GM19372 (cell line): ENCODE results near the gene OLR1.
"Not testable (repeated sequence)": the region's sequence is repeated elsewhere in the genome, so short reads cannot be mapped to it uniquely, and the experiment has no call there.

ENCODE experiments used
- ATAC-seq: cut with Tn5 transposase; IDR thresholded peaks from one replicate; pipeline ENCODE4 v1.9.1; 2021; ENCODE audit warnings: mild to moderate bottlenecking, low read depth, moderate library complexity; ENCODE audit not compliant: unreplicated experiment

Gene OLR1

DNA sequence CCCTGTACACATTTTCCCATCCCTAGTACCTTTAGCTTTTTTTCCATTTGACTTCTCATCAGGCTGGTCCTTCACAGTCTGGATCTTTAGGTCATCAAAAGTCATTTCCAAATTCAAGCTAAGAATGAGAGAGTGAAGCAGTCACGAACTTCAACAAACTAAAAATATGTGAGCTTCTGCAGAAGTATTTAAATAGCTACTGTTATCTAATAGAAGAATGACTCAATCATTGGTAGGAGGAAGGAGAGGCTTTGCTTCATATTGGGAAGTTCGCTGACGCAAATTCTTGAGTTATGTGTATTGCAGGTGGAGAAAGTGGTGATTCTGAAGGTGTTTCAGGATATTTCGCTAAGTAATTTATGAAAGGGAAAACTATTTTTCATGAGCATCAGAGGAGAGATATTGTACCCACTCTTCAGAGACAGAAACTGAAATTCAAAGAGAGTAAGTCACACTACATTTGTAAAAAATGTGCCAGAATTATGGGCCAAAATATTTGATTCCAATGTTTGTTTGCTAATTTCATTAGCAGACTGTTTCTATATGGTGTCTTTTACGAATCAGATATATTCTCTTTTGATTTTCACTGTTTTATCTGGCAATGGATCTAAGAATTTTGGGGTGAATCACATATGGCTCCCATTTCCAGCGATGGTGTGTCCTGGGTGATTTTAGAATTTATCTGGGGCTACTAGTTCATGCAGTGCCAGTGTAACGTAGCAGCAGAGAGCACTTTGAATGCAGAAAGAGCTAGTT is at the start of gene OLR1:
OLR1 (minus strand) TSS at position 160 of the 756 bp plus-strand sequence; CDS start at position 105, 55 bp downstream.
- no peak for ATAC-seq

GRCh38 chr12:10220398-10221077 is 48.6 kb upstream of the OLR1 start:
- no peak for ATAC-seq

DNA sequence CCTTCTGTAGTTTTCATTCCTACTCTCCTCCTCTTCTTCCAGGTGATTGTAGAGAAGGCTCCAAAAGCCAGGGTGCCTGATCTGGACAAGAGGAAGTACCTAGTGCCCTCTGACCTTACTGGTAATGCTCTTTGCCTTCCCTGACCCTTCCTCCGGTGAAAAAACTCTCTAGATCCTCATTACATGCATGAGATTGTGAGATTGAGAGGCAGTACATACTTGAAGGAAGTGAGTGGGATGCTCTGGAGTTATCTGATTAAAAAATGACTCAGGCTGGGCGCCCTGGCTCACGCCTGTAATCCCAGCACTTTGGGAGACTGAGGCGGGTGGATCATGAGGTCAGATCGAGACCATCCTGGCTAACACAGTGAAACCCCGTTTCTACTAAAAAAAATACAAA is 46.1 kb upstream of the OLR1 start:
- no peak for ATAC-seq

- not testable (repeated sequence) for ATAC-seq
Observed at GRCh38 chr12:10215946-10216345, 44.0 kb upstream of the OLR1 start.

DNA sequence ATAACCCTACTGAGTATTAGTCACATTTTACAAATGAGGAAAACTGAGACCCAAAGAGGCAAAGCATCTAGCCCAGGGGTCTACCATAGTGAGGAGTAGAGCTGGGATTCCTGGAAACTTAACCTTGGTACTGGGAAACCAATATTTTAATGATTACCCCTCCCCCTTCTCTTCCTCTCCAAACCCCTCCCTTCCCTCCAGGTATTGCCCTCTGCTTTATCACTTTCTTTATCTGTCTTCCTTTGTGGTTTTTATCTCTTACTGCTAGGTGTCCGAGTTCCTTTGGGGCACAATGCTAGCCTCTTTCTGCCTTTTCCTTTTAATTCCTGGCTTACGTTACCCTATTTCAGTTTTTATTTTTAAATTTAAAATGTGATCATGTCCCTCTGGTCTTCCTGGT is 43.5 kb upstream of the OLR1 start:
- no peak for ATAC-seq

GRCh38 chr12:10214895-10215267 is 42.9 kb upstream of the OLR1 start:
- ATAC-seq: no peak

DNA sequence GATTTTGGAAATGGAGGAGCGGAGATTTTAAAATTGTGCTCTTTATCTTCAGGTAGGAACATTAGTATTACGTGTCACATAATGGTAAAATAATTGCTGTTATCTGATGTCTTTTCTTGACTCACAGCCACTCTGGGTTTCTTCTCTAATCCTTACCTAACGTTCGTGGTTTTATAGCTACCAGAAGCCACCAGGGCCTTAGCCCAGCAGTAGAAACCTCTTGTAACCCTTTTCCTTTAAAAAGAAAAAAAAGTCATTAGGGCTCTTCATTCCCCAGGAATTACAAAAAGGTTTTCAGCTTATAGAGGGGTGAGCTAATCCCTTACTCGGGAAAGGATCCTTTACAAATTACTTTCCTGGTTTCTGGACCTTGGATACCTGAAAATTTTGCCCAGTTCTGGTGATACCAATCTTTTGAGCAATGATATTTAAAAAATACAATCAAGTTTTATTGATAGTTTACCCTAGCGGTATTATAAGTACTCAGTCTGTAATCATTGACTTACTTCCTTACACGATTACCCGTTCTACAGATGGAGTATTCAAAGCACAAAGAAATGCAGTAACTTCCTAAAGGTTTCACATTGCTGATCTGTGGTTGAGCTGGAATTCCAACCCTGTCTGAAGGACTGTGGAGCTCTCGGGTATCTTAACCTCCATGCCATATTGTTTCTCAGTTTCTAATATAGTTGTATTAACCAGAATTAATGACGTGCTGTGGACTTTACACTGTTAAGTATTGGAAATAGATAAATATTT is 42.4 kb upstream of the OLR1 start:
- ATAC-seq: no peak

- ATAC-seq: peak; percentile 53
Observed at GRCh38 chr12:10213168-10214135, 41.5 kb upstream of the OLR1 start.

GRCh38 chr12:10212739-10213131 is 40.8 kb upstream of the OLR1 start, which contains the start of gene GABARAPL1:
GABARAPL1 (plus strand) TSS chr12:10212877; CDS start chr12:10213130, 253 bp downstream.
- peak; percentile 54 for ATAC-seq

GRCh38 chr12:10211940-10212738 is 40.2 kb upstream of the OLR1 start:
- peak; percentile 56 for ATAC-seq

- no peak for ATAC-seq
Observed at GRCh38 chr12:10211101-10211939, 39.4 kb upstream of the OLR1 start.

- no peak for ATAC-seq
Observed at GRCh38 chr12:10210225-10210624, 38.3 kb upstream of the OLR1 start.

DNA sequence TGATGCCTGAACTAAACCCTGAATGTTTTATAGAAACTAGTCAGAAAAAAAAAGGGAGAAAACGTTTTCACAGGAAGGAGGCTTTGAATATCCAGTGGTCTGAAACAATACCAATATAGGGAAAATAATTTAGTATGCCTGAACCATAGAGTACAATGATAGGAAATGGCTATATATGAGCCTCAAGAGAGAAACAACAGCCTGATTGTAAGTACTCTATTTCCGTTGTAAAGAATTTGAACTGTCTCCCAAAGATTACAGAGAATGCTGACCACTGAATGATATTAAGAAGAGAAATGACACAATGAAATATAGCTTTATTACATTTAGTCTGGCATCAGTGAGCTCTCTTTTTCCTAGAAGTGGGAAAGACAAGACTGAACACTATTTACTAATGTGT is 35.2 kb upstream of the OLR1 start:
- no peak for ATAC-seq

- ATAC-seq: no peak
Observed at GRCh38 chr12:10205220-10205807, 33.4 kb upstream of the OLR1 start.

- not testable (repeated sequence) for ATAC-seq
Observed at GRCh38 chr12:10204495-10204894, 32.6 kb upstream of the OLR1 start.

DNA sequence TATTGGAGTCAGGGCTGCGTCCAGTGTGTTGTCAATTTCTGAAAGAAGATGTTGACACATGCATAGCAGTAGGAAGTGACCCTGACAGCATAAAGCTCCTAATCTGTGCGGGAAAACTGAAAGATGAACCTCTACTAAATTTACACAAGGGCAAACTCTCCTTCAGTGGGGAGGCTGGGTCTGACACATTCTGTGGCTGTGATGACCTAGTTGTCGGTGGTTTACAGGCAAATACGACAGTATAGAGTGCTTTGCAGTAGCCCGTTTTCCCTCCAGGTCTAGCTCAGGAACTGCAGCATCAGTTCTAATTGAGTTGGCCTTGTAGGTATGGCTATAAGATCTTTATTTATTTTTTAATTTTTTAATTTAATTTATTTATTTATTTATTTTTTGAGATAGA is 25.9 kb upstream of the OLR1 start:
- no peak for ATAC-seq

DNA sequence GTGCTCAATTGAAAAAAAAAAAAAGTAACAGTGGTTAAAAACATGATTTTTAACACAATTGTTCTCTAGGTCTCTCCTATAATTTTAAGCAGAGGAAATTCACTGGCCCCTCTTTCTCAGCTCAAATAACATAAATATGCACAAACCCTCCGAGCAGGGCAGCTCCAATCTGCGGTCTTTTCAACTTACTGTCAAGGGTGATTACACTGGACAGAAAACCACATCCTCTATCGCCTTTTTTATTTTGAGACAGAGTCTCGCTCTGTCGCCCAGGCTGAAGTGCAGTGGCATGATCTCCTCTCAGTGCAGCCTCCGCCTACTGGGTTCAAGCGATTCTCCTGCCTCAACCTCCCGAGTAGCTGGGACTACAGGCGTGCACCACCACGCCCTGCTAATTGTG is 24.3 kb upstream of the OLR1 start:
- peak; percentile 82 for ATAC-seq

GRCh38 chr12:10194160-10194670 is 22.3 kb upstream of the OLR1 start:
- no peak for ATAC-seq
